Ascending aorta (tissue), 2 donors: ENCODE measurements around the gene FBXO38. TPM values are rescaled to one million over a fixed set of nuclear protein-coding genes. Genes with fewer than 3 reads are reported as not detected.
"Not testable (repeated sequence)": the region's sequence is repeated elsewhere in the genome, so short reads cannot be mapped to it uniquely, and the experiment has no call there.

Source experiments
- DNase-seq, 2 donors: peaks; one replicate each; pipeline ENCODE4 v3.0.0-alpha.2; 2019; ENCODE audit warnings: low spot score in 2 of 2
- H3K27ac ChIP-seq, 2 donors: fragments of 200-600 bp; sonication (generic); one replicate each; pipeline ENCODE4 v1.5.1; 2016 to 2017; ENCODE audit warnings: mild to moderate bottlenecking in 1 of 2
- H3K27me3 ChIP-seq: fragments of 200-600 bp; sonication (generic); one replicate; pipeline ENCODE4 v1.5.1; 2017
- H3K36me3 ChIP-seq, 2 donors: fragments of 200-600 bp; sonication (generic); one replicate each; pipeline ENCODE4 v1.5.1; 2016
- H3K4me1 ChIP-seq, 2 donors: fragments of 200-600 bp; sonication (generic); one replicate each; pipeline ENCODE4 v1.5.1; 2016 to 2017; ENCODE audit warnings: mild to moderate bottlenecking in 1 of 2
- H3K4me3 ChIP-seq, 2 donors: fragments of 200-600 bp; sonication (generic); one replicate each; pipeline ENCODE4 v1.5.1; 2016 to 2017; ENCODE audit warnings: mild to moderate bottlenecking in 1 of 2
- H3K9me3 ChIP-seq, 2 donors: fragments of 200-600 bp; sonication (generic); one replicate each; pipeline ENCODE4 v1.5.1; 2016
- CTCF ChIP-seq, 3 experiments: fragments of 200-600 bp in 2 of 3; fragments of 450-650 bp in 1 of 3; sonication (generic) in 2 of 3; IDR thresholded peaks; one replicate each; pipeline ENCODE4 v1.5.1; 2016 to 2019; ENCODE audit warnings: antibody characterized with exemption in 3 of 3, mild to moderate bottlenecking in 1 of 3, moderate library complexity in 1 of 3
- intact Hi-C: fragments of 100-400 bp; cut with DNase I; formaldehyde crosslinking; loops from one replicate; pipeline ENCODE4 v1.15.1; 2023
- total RNA-seq: library from RNA; depleted of rRNA; stranded (reverse); fragments of >200 nt; gene quantifications from one replicate; pipeline ENCODE4 v1.1.0, GENCODE V29; 2016

The FBXO38 gene
- total RNA-seq, 1 donor from 2014 or later = 12.1 TPM

GRCh38 chr5:148459669-148460068, 75.9 kb downstream of the FBXO38 start:
- H3K36me3 ChIP-seq = no peaks in the 10 kb centered on the region
- no peak overlapping the region for H3K4me3 ChIP-seq
- intact Hi-C loops = no loop called here
- no peak for TF ChIP-seq CTCF (IDR thresholded peaks at IDR 0.05)
- no peak overlapping the region for H3K27ac ChIP-seq
- no peaks in the 10 kb centered on the region for H3K27me3 ChIP-seq
- DNase-seq = no peak
- H3K9me3 ChIP-seq = no peaks in the 10 kb centered on the region
- no peaks in the 10 kb centered on the region for H3K4me1 ChIP-seq

GRCh38 chr5:148465381-148466235, 81.8 kb downstream of the FBXO38 start:
- no peaks in the 10 kb centered on the region for H3K9me3 ChIP-seq
- peak overlapping the region; percentile 41 to 53 for H3K27ac ChIP-seq
- H3K36me3 ChIP-seq = no peaks in the 10 kb centered on the region
- intact Hi-C loops = no loop called here
- peaks cover 0 to 6% of the 10 kb centered on the region in 2 donors for H3K4me1 ChIP-seq
- no peak for TF ChIP-seq CTCF (IDR thresholded peaks at IDR 0.05)
- H3K27me3 ChIP-seq = no peaks in the 10 kb centered on the region
- peak overlapping the region in 1 of 2 donors; percentile 21 for H3K4me3 ChIP-seq
- DNase-seq = no peak

GRCh38 chr5:148466236-148466580, 82.5 kb downstream of the FBXO38 start:
- Histone ChIP-seq H3K4me3 (no peak overlapping the region), H3K27me3 (no peaks in the 10 kb centered on the region), H3K36me3 (no peaks in the 10 kb centered on the region), H3K9me3 (no peaks in the 10 kb centered on the region), H3K4me1 (peaks cover 0 to 6% of the 10 kb centered on the region in 2 donors), H3K27ac (peak overlapping the region in 1 of 2 donors; percentile 47)
- intact Hi-C loops = no loop called here
- no peak for TF ChIP-seq CTCF (IDR thresholded peaks at IDR 0.05)
- no peak for DNase-seq

GRCh38 chr5:148467958-148468357, 84.2 kb downstream of the FBXO38 start:
- Histone ChIP-seq H3K27me3 (no peaks in the 10 kb centered on the region), H3K27ac (peak overlapping the region; percentile 76 to 77), H3K36me3 (no peaks in the 10 kb centered on the region), H3K4me3 (no peak overlapping the region), H3K4me1 (peaks cover 0 to 6% of the 10 kb centered on the region in 2 donors), H3K9me3 (no peaks in the 10 kb centered on the region)
- intact Hi-C loops = no loop called here
- DNase-seq = no peak
- TF ChIP-seq CTCF (IDR thresholded peaks at IDR 0.05) = no peak

GRCh38 chr5:148468746-148469145, 85.0 kb downstream of the FBXO38 start:
- DNase-seq, H3K9me3 ChIP-seq, H3K4me3 ChIP-seq, H3K4me1 ChIP-seq, H3K36me3 ChIP-seq, intact Hi-C loops, H3K27me3 ChIP-seq: not testable (repeated sequence)
- peak overlapping the region; percentile 76 to 77 for H3K27ac ChIP-seq

GRCh38 chr5:148469501-148469935, 85.8 kb downstream of the FBXO38 start:
- no peaks in the 10 kb centered on the region for H3K36me3 ChIP-seq
- DNase-seq = peak in 1 of 2 donors; percentile 81
- H3K27ac ChIP-seq = peak overlapping the region; percentile 76 to 77
- no peaks in the 10 kb centered on the region for H3K27me3 ChIP-seq
- intact Hi-C loops = no loop called here
- no peaks in the 10 kb centered on the region for H3K9me3 ChIP-seq
- peaks cover 0 to 8% of the 10 kb centered on the region in 2 donors for H3K4me1 ChIP-seq
- TF ChIP-seq CTCF (IDR thresholded peaks at IDR 0.05) = no peak
- H3K4me3 ChIP-seq = no peak overlapping the region
